WTC11 (cell line): ENCODE data around the gene PIGO. TPM values are rescaled to one million over a fixed set of nuclear protein-coding genes. Genes with fewer than 3 reads are reported as not detected.

Experiments used
- ATAC-seq: fragments of 200-7000 bp; cut with Tn5 transposase; 2 replicates; pipeline ENCODE4 v1.10.0; 2021; ENCODE audit warnings: mild to moderate bottlenecking, moderate library complexity
- CTCF ChIA-PET: fragments of 300-600 bp; sonication (Branson Sonifier 250); formaldehyde crosslinking; loops from one replicate; lab custom pipeline; 2021; ENCODE audit warnings: antibody characterized with exemption; lab: Charles Lee
- POLR2A ChIA-PET: fragments of 350-600 bp; sonication (Branson Sonifier 250); formaldehyde crosslinking; loops from one replicate; lab custom pipeline; 2021; ENCODE audit warnings: antibody characterized with exemption; lab: Charles Lee
- DNase-seq: peaks from one replicate; pipeline ENCODE4 v3.0.0; 2021; ENCODE audit warnings: low spot score
- H3K27ac Mint-ChIP-seq: 2 replicates; pipeline ENCODE4 v1.8.0; 2021; ENCODE audit warnings: mixed read lengths
- H3K27me3 Mint-ChIP-seq: 2 replicates; pipeline ENCODE4 v1.8.0; 2021; ENCODE audit warnings: low read depth, mild to moderate bottlenecking, moderate library complexity, mixed read lengths
- H3K36me3 Mint-ChIP-seq: 2 replicates; pipeline ENCODE4 v1.8.0; 2021; ENCODE audit warnings: mixed read lengths
- H3K4me1 Mint-ChIP-seq: 2 replicates; pipeline ENCODE4 v1.8.0; 2022; ENCODE audit warnings: mixed read lengths
- H3K4me3 Mint-ChIP-seq: 2 replicates; pipeline ENCODE4 v1.8.0; 2021; ENCODE audit warnings: mild to moderate bottlenecking, moderate library complexity, mixed read lengths
- H3K9me3 Mint-ChIP-seq: 2 replicates; pipeline ENCODE4 v1.8.0; 2021; ENCODE audit warnings: mixed read lengths
- CBFB ChIP-seq: sonication (generic); formaldehyde crosslinking; IDR thresholded peaks from 2 replicates; pipeline ENCODE4 v1.8.1; 2022; ENCODE audit warnings: mild to moderate bottlenecking, low read depth, missing genetic modification reagents
- CDX4 ChIP-seq: fragments of 250-450 bp; sonication (Bioruptor Pico); IDR thresholded peaks from 2 replicates; pipeline ENCODE4 v1.9.0; 2021; ENCODE audit warnings: moderate library complexity, mild to moderate bottlenecking, inconsistent platforms, borderline replicate concordance
- CREB1 ChIP-seq: sonication (generic); formaldehyde crosslinking; IDR thresholded peaks from 2 replicates; pipeline ENCODE4 v1.8.0; 2023; ENCODE audit warnings: mild to moderate bottlenecking, missing genetic modification reagents
- E2F1 ChIP-seq: sonication (generic); formaldehyde crosslinking; IDR thresholded peaks from 2 replicates; pipeline ENCODE4 v1.8.0; 2022; ENCODE audit warnings: mild to moderate bottlenecking, missing genetic modification reagents
- E2F4 ChIP-seq: sonication (generic); formaldehyde crosslinking; IDR thresholded peaks from 2 replicates; pipeline ENCODE4 v1.8.1; 2022; ENCODE audit warnings: low read depth, mild to moderate bottlenecking, moderate library complexity, missing genetic modification reagents, borderline replicate concordance
- ESRRA ChIP-seq: sonication (generic); formaldehyde crosslinking; IDR thresholded peaks from 2 replicates; pipeline ENCODE4 v1.8.1; 2022; ENCODE audit warnings: mild to moderate bottlenecking, missing genetic modification reagents, borderline replicate concordance
- IRF1 ChIP-seq: sonication (generic); formaldehyde crosslinking; IDR thresholded peaks from 2 replicates; pipeline ENCODE4 v1.8.0; 2023; ENCODE audit warnings: missing genetic modification reagents
- IRF2 ChIP-seq: sonication (generic); formaldehyde crosslinking; IDR thresholded peaks from 2 replicates; pipeline ENCODE4 v1.8.0; 2022; ENCODE audit warnings: low read depth, missing genetic modification reagents, borderline replicate concordance
- NR2C2 ChIP-seq: sonication (generic); formaldehyde crosslinking; IDR thresholded peaks from 2 replicates; pipeline ENCODE4 v1.8.0; 2022; ENCODE audit warnings: mild to moderate bottlenecking, missing genetic modification reagents
- PRRX2 ChIP-seq: fragments of 250-450 bp; sonication (Bioruptor Pico); IDR thresholded peaks from 2 replicates; pipeline ENCODE4 v1.8.0; 2021; ENCODE audit warnings: mild to moderate bottlenecking
- SP1 ChIP-seq: sonication (generic); formaldehyde crosslinking; conservative IDR thresholded peaks from 2 replicates; pipeline ENCODE4 v1.8.1; 2022; ENCODE audit warnings: missing genetic modification reagents
- TEAD1 ChIP-seq: sonication (generic); formaldehyde crosslinking; IDR thresholded peaks from 2 replicates; pipeline ENCODE4 v1.8.0; 2022; ENCODE audit warnings: mild to moderate bottlenecking, missing genetic modification reagents
- USF2 ChIP-seq: sonication (generic); formaldehyde crosslinking; IDR thresholded peaks from 2 replicates; pipeline ENCODE4 v1.8.1; 2023; ENCODE audit warnings: mild to moderate bottlenecking, missing genetic modification reagents, moderate library complexity
- ZNF416 ChIP-seq: fragments of 250-450 bp; sonication (Bioruptor Pico); IDR thresholded peaks from 2 replicates; pipeline ENCODE4 v1.9.0; 2021; ENCODE audit warnings: mild to moderate bottlenecking, inconsistent platforms
- ZNF532 ChIP-seq: fragments of 250-450 bp; sonication (Bioruptor Pico); IDR thresholded peaks from 2 replicates; pipeline ENCODE4 v1.9.0; 2021; ENCODE audit warnings: mild to moderate bottlenecking, borderline replicate concordance
- ZNF671 ChIP-seq: fragments of 250-450 bp; sonication (Bioruptor Pico); IDR thresholded peaks from 2 replicates; pipeline ENCODE4 v1.8.0; 2021; ENCODE audit warnings: mild to moderate bottlenecking
- total RNA-seq: library from RNA; stranded (reverse); gene quantifications from 3 replicates; pipeline ENCODE4 v1.2.3, GENCODE V29; 2021

Gene PIGO
- total RNA-seq, 1 experiment from 2014 or later = 23.8 TPM

- ChIA-PET CTCF (interaction anchor here (0.7 kb wide), 1 partner anchor 208 kb away, joined by 3 read pairs; no protein-coding TSS in a partner anchor), POLR2A (no interaction called here)
- Mint-ChIP-seq H3K27ac (no peak overlapping the region), H3K36me3 (no peaks in the 10 kb centered on the region; the same call in 1 of the 2 replicates), H3K27me3 (no peaks in the 10 kb centered on the region), H3K9me3 (no peaks in the 10 kb centered on the region), H3K4me1 (peaks cover 22% of the 10 kb centered on the region), H3K4me3 (no peak overlapping the region)
- DNase-seq (no peak), ATAC-seq (no peak)
- TF ChIP-seq CREB1 (CRISPR knock-in tag) (no peak), CBFB (CRISPR knock-in tag) (no peak), PRRX2 (CRISPR knock-in tag) (no peak), ZNF671 (CRISPR knock-in tag) (no peak), IRF1 (CRISPR knock-in tag) (no peak), CDX4 (no peak), E2F1 (no peak), SP1 (no peak), USF2 (CRISPR knock-in tag) (no peak), ZNF532 (no peak), ZNF416 (CRISPR knock-in tag) (no peak), E2F4 (no peak), TEAD1 (CRISPR knock-in tag) (no peak)
Observed at GRCh38 chr9:35107297-35108290, 11.2 kb upstream of the PIGO start.

GRCh38 chr9:35106343-35106730 lies 9.9 kb upstream of the PIGO start:
- POLR2A ChIA-PET = interaction anchor here (0.5 kb wide), 1 partner anchor 83 kb away, joined by 3 read pairs; no protein-coding TSS in a partner anchor
- no peak for TF ChIP-seq ZNF416 (CRISPR knock-in tag)
- no peak for TF ChIP-seq NR2C2 (CRISPR knock-in tag)
- TF ChIP-seq IRF2 (CRISPR knock-in tag) = no peak
- TF ChIP-seq SP1 = no peak
- no peak for TF ChIP-seq ESRRA
- TF ChIP-seq, all 79 proteins: peak for 0
- Mint-ChIP-seq H3K9me3 (no peaks in the 10 kb centered on the region), H3K27me3 (no peaks in the 10 kb centered on the region), H3K36me3 (peaks cover 2% of the 10 kb centered on the region), H3K4me3 (no peak overlapping the region), H3K4me1 (peaks cover 22% of the 10 kb centered on the region), H3K27ac (no peak overlapping the region)
- CTCF ChIA-PET = no interaction called here
- DNase-seq (no peak), ATAC-seq (no peak)
